ENCODE results near the gene LRRC70.
"Not testable (repeated sequence)": the region's sequence is repeated elsewhere in the genome, so short reads cannot be mapped to it uniquely, and the experiment has no call there.

LRRC70 gene
- long read RNA-seq, donor 1: 0 reads
- long read RNA-seq, donor 2: 0 reads
- long read RNA-seq, donor 3, partial matches to known transcripts: 0 of 1 reads
- long read RNA-seq, donor 3, other reads (novel, unspliced or antisense): 0 of 1 reads
- long read RNA-seq, donor 4: 0 reads
- long read RNA-seq, donor 5, partial matches to known transcripts: 0 of 1 reads
- long read RNA-seq, donor 5, other reads (novel, unspliced or antisense): 0 of 1 reads
- long read RNA-seq, donor 6, partial matches to known transcripts: 0 of 3 reads
- long read RNA-seq, donor 6, other reads (novel, unspliced or antisense): 0 of 3 reads
- long read RNA-seq, donor 7: 0 reads
- long read RNA-seq, donor 8, partial matches to known transcripts: 0 of 1 reads
- long read RNA-seq, donor 8, other reads (novel, unspliced or antisense): 0 of 1 reads

- DNase-seq: no peak
Measured at GRCh38 chr5:62578540-62578939, at the start of gene LRRC70. Gene LRRC70 (plus strand): TSS chr5:62578819. CDS start chr5:62579439, 620 bp downstream.

- DNase-seq: no peak
Measured at GRCh38 chr5:62533597-62533996, 45.0 kb upstream of the LRRC70 start.

GRCh38 chr5:62534461-62535236, 44.0 kb upstream of the LRRC70 start:
- no peak for DNase-seq

- DNase-seq: no peak
Measured at GRCh38 chr5:62536232-62536631, 42.4 kb upstream of the LRRC70 start.

- no peak for DNase-seq
Measured at GRCh38 chr5:62536783-62537182, 41.8 kb upstream of the LRRC70 start.

GRCh38 chr5:62538017-62538942, 40.3 kb upstream of the LRRC70 start:
- no peak for DNase-seq

- no peak for DNase-seq
Measured at GRCh38 chr5:62542720-62543119, 35.9 kb upstream of the LRRC70 start.

GRCh38 chr5:62547945-62548630, 30.5 kb upstream of the LRRC70 start:
- no peak for DNase-seq

- DNase-seq: no peak
Measured at GRCh38 chr5:62550103-62550502, 28.5 kb upstream of the LRRC70 start.

- DNase-seq: no peak
Measured at GRCh38 chr5:62555930-62556329, 22.7 kb upstream of the LRRC70 start.

GRCh38 chr5:62558941-62559340, 19.7 kb upstream of the LRRC70 start:
- no peak for DNase-seq

GRCh38 chr5:62560786-62561185, 17.8 kb upstream of the LRRC70 start:
- DNase-seq: no peak

- DNase-seq: no peak
Measured at GRCh38 chr5:62561896-62562295, 16.7 kb upstream of the LRRC70 start.

- DNase-seq: no peak
Measured at GRCh38 chr5:62562867-62563266, 15.8 kb upstream of the LRRC70 start.

GRCh38 chr5:62564101-62564500, 14.5 kb upstream of the LRRC70 start:
- DNase-seq: no peak

- not testable (repeated sequence) for DNase-seq
Measured at GRCh38 chr5:62565740-62566139, 12.9 kb upstream of the LRRC70 start.

- no peak for DNase-seq
Measured at GRCh38 chr5:62568143-62568542, 10.5 kb upstream of the LRRC70 start.

- DNase-seq: no peak
Measured at GRCh38 chr5:62568800-62569432, 9.7 kb upstream of the LRRC70 start.

GRCh38 chr5:62569470-62569869, 9.1 kb upstream of the LRRC70 start:
- no peak for DNase-seq

- no peak for DNase-seq
Measured at GRCh38 chr5:62572918-62573514, 5.6 kb upstream of the LRRC70 start.

- DNase-seq: no peak
Measured at GRCh38 chr5:62574599-62574998, 4.0 kb upstream of the LRRC70 start.

Measured in right kidney (tissue), 9 donors.